HepG2 (cell line): ENCODE measurements around the gene ZMYND10. TPM values are rescaled to one million over a fixed set of nuclear protein-coding genes. Genes with fewer than 3 reads are reported as not detected.
A peak's percentile ranks its signal among the peaks of the same experiment; 100 is the strongest.

Experiments used
- ARNT2 ChIP-seq: sonication (generic); formaldehyde crosslinking; IDR thresholded peaks from 2 replicates; pipeline ENCODE4 v1.8.0; 2022; ENCODE audit warnings: mild to moderate bottlenecking, low read depth, missing genetic modification reagents, moderate library complexity
- CBX5 ChIP-seq: sonication (generic); formaldehyde crosslinking; IDR thresholded peaks from 2 replicates; pipeline ENCODE4 v1.4.0; 2020; ENCODE audit warnings: missing genetic modification reagents, borderline replicate concordance
- FOSL2 ChIP-seq: sonication (generic); formaldehyde crosslinking; IDR thresholded peaks from 2 replicates; pipeline ENCODE4 v1.4.0; 2020; ENCODE audit warnings: missing genetic modification reagents
- HNRNPL ChIP-seq: fragments of 200-400 bp; formaldehyde crosslinking; IDR thresholded peaks from 2 replicates; pipeline ENCODE4 v1.6.1; 2017; ENCODE audit warnings: mild to moderate bottlenecking, low read depth, low read length
- KLF9 ChIP-seq: IDR thresholded peaks from 2 replicates; pipeline ENCODE4 v1.6.1; 2016; ENCODE audit warnings: low read depth
- NCOA1 ChIP-seq: sonication (generic); formaldehyde crosslinking; IDR thresholded peaks from 2 replicates; pipeline ENCODE4 v1.9.0; 2021; ENCODE audit warnings: missing genetic modification reagents
- NFE2L1 ChIP-seq: sonication (generic); formaldehyde crosslinking; IDR thresholded peaks from 2 replicates; pipeline ENCODE4 v1.4.0; 2020; ENCODE audit warnings: missing genetic modification reagents, mild to moderate bottlenecking, borderline replicate concordance
- POLR2AphosphoS5 ChIP-seq: IDR thresholded peaks from 2 replicates; pipeline ENCODE4 v1.6.1; 2012; ENCODE audit warnings: low read depth, low read length
- RFX5 ChIP-seq: IDR thresholded peaks from 2 replicates; pipeline ENCODE4 v1.6.1; 2011; ENCODE audit warnings: low read depth, low read length, improper control_type of control experiment
- SOX6 ChIP-seq, 2 experiments: fragments of 450-650 bp in 1 of 2; sonication (generic) in 1 of 2; formaldehyde crosslinking in 1 of 2; IDR thresholded peaks; 2 replicates each; pipeline versions ENCODE4 v1.4.0 to v1.6.1; 2017 to 2020; ENCODE audit warnings: antibody characterized with exemption in 1 of 2, mild to moderate bottlenecking in 1 of 2, missing genetic modification reagents in 1 of 2
- XRCC5 ChIP-seq: fragments of 200-400 bp; formaldehyde crosslinking; optimal IDR thresholded peaks from 2 replicates; pipeline ENCODE3; 2017; ENCODE audit warnings: mild to moderate bottlenecking, low read length
- ZFP82 ChIP-seq: sonication (generic); formaldehyde crosslinking; IDR thresholded peaks from 2 replicates; pipeline ENCODE4 v1.5.1; 2020; ENCODE audit warnings: mild to moderate bottlenecking, missing genetic modification reagents, borderline replicate concordance
- ZNF30 ChIP-seq: sonication (generic); formaldehyde crosslinking; IDR thresholded peaks from 2 replicates; pipeline ENCODE4 v1.5.0; 2020; ENCODE audit warnings: mild to moderate bottlenecking, missing genetic modification reagents
- ZNF543 ChIP-seq: sonication (generic); formaldehyde crosslinking; IDR thresholded peaks from 2 replicates; pipeline ENCODE4 v1.4.0; 2020; ENCODE audit warnings: mild to moderate bottlenecking, missing genetic modification reagents
- ZNF619 ChIP-seq: sonication (generic); formaldehyde crosslinking; IDR thresholded peaks from 2 replicates; pipeline ENCODE4 v1.4.0; 2020; ENCODE audit warnings: mild to moderate bottlenecking, missing genetic modification reagents
- ZSCAN29 ChIP-seq: sonication (generic); formaldehyde crosslinking; conservative IDR thresholded peaks from 2 replicates; pipeline ENCODE4 v1.4.0; 2020; ENCODE audit warnings: mild to moderate bottlenecking, missing genetic modification reagents
- polyA plus RNA-seq, 8 experiments: library from polyadenylated mRNA; depleted of rRNA in 3 of 8; stranded (reverse) in 7 of 8; unstranded in 1 of 8; fragments of >200 nt; fragmentation: Illumina TruSeq in 4 of 8; extraction: Trizol in 4 of 8; gene quantifications; 2 replicates each; pipeline versions ENCODE4 v1.2.1 to v1.2.3, GENCODE V29; 2011 to 2016; ENCODE audit warnings: low read depth in 4 of 8, missing spikeins in 1 of 8, mixed read lengths in 1 of 8; ENCODE audit not compliant: insufficient read depth in 1 of 8
- total RNA-seq, 5 experiments: library from RNA; depleted of rRNA; stranded (reverse); fragments of >200 nt; fragmentation: Illumina TruSeq; extraction: Trizol; gene quantifications; 2 replicates each; pipeline ENCODE4 v1.2.3, GENCODE V29; 2016; ENCODE audit warnings: low read depth in 1 of 5
- TF ChIP-seq, protein P1 (sequence below): sonication (generic); formaldehyde crosslinking; conservative IDR thresholded peaks from 2 replicates; pipeline ENCODE4 v1.4.0; 2020; ENCODE audit warnings: mild to moderate bottlenecking, missing genetic modification reagents, moderate library complexity
- TF ChIP-seq, protein P2 (sequence below): IDR thresholded peaks from 2 replicates; pipeline ENCODE4 v1.6.1; 2016; ENCODE audit warnings: low read depth, missing genetic modification reagents, missing compliant biosample characterization
- TF ChIP-seq, protein P3 (sequence below): IDR thresholded peaks from 2 replicates; pipeline ENCODE4 v1.6.1; 2018; ENCODE audit warnings: missing genetic modification reagents, mild to moderate bottlenecking, missing compliant biosample characterization

The ZMYND10 gene
- total and polyA plus RNA-seq, 2 of the 13 experiments (the other 11 are each of a cell fraction or from before 2014, with no cell fraction given): 0.60 to 0.74 TPM

GRCh38 chr3:50292159-50293078 is 53.1 kb downstream of the ZMYND10 start, which contains the start of gene IFRD2 (continued):
- TF ChIP-seq KLF9 (CRISPR knock-in tag) (no peak), POLR2AphosphoS5 (peak; percentile 86), SOX6 (IDR thresholded peaks at IDR 0.05) (no peak), SOX6 (CRISPR knock-in tag; IDR thresholded peaks at IDR 0.05) (peak; percentile 67), ZNF543 (CRISPR knock-in tag) (no peak), NCOA1 (CRISPR knock-in tag) (no peak), NFE2L1 (no peak), ZFP82 (CRISPR knock-in tag) (peak; percentile 93; the same call in 1 of the 2 replicates), ZNF30 (CRISPR knock-in tag) (no peak), HNRNPL (no peak; the same call in 1 of the 2 replicates), ZSCAN29 (no peak; the same call in 1 of the 2 replicates), RFX5 (no peak), ZNF619 (no peak), CBX5 (CRISPR knock-in tag) (peak; percentile 51; the same call in 1 of the 2 replicates), ARNT2 (peak; percentile 60; the same call in 1 of the 2 replicates), XRCC5 (peak; percentile 86), FOSL2 (peak; percentile 10; the same call in 1 of the 2 replicates)
- TF ChIP-seq, protein P1, sequence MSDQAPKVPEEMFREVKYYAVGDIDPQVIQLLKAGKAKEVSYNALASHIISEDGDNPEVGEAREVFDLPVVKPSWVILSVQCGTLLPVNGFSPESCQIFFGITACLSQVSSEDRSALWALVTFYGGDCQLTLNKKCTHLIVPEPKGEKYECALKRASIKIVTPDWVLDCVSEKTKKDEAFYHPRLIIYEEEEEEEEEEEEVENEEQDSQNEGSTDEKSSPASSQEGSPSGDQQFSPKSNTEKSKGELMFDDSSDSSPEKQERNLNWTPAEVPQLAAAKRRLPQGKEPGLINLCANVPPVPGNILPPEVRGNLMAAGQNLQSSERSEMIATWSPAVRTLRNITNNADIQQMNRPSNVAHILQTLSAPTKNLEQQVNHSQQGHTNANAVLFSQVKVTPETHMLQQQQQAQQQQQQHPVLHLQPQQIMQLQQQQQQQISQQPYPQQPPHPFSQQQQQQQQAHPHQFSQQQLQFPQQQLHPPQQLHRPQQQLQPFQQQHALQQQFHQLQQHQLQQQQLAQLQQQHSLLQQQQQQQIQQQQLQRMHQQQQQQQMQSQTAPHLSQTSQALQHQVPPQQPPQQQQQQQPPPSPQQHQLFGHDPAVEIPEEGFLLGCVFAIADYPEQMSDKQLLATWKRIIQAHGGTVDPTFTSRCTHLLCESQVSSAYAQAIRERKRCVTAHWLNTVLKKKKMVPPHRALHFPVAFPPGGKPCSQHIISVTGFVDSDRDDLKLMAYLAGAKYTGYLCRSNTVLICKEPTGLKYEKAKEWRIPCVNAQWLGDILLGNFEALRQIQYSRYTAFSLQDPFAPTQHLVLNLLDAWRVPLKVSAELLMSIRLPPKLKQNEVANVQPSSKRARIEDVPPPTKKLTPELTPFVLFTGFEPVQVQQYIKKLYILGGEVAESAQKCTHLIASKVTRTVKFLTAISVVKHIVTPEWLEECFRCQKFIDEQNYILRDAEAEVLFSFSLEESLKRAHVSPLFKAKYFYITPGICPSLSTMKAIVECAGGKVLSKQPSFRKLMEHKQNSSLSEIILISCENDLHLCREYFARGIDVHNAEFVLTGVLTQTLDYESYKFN: peak; percentile 51
- TF ChIP-seq, protein P2, sequence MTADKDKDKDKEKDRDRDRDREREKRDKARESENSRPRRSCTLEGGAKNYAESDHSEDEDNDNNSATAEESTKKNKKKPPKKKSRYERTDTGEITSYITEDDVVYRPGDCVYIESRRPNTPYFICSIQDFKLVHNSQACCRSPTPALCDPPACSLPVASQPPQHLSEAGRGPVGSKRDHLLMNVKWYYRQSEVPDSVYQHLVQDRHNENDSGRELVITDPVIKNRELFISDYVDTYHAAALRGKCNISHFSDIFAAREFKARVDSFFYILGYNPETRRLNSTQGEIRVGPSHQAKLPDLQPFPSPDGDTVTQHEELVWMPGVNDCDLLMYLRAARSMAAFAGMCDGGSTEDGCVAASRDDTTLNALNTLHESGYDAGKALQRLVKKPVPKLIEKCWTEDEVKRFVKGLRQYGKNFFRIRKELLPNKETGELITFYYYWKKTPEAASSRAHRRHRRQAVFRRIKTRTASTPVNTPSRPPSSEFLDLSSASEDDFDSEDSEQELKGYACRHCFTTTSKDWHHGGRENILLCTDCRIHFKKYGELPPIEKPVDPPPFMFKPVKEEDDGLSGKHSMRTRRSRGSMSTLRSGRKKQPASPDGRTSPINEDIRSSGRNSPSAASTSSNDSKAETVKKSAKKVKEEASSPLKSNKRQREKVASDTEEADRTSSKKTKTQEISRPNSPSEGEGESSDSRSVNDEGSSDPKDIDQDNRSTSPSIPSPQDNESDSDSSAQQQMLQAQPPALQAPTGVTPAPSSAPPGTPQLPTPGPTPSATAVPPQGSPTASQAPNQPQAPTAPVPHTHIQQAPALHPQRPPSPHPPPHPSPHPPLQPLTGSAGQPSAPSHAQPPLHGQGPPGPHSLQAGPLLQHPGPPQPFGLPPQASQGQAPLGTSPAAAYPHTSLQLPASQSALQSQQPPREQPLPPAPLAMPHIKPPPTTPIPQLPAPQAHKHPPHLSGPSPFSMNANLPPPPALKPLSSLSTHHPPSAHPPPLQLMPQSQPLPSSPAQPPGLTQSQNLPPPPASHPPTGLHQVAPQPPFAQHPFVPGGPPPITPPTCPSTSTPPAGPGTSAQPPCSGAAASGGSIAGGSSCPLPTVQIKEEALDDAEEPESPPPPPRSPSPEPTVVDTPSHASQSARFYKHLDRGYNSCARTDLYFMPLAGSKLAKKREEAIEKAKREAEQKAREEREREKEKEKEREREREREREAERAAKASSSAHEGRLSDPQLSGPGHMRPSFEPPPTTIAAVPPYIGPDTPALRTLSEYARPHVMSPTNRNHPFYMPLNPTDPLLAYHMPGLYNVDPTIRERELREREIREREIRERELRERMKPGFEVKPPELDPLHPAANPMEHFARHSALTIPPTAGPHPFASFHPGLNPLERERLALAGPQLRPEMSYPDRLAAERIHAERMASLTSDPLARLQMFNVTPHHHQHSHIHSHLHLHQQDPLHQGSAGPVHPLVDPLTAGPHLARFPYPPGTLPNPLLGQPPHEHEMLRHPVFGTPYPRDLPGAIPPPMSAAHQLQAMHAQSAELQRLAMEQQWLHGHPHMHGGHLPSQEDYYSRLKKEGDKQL (CRISPR knock-in tag): no peak
- TF ChIP-seq, protein P3, sequence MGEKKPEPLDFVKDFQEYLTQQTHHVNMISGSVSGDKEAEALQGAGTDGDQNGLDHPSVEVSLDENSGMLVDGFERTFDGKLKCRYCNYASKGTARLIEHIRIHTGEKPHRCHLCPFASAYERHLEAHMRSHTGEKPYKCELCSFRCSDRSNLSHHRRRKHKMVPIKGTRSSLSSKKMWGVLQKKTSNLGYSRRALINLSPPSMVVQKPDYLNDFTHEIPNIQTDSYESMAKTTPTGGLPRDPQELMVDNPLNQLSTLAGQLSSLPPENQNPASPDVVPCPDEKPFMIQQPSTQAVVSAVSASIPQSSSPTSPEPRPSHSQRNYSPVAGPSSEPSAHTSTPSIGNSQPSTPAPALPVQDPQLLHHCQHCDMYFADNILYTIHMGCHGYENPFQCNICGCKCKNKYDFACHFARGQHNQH (CRISPR knock-in tag): peak; percentile 61
